ENCODE measurements around the gene NKIRAS1.

Gene NKIRAS1

GRCh38 chr3:23867838-23868237 lies 49.0 kb downstream of the NKIRAS1 start:
- Histone ChIP-seq H3K9me3 (ENCODE audit: control insufficient read depth, insufficient read depth, low read depth, low read length) (no peaks in the 10 kb centered on the region), H3K4me3 (ENCODE audit: low read depth, low read length) (no peak overlapping the region), H3K27ac (ENCODE audit: extremely low read depth, low read depth, low read length) (no peak overlapping the region), H3K4me1 (ENCODE audit: control insufficient read depth, insufficient read depth, low read length) (no peaks in the 10 kb centered on the region; the same call in 1 of the 2 replicates), H3K36me3 (ENCODE audit: control insufficient read depth in 2 of 2, insufficient read depth in 1 of 2, low read length in 2 of 2) (peaks cover 0 to 4% of the 10 kb centered on the region in 2 experiments; a peak in 1 of 3 replicates)
- ChIA-PET CTCF (interaction anchor here (0.7 kb wide), 1 partner anchor 15 kb away, joined by 4 read pairs; no protein-coding TSS in a partner anchor), POLR2A (no interaction called here)
- TF ChIP-seq BCL6B (tag by site-specific recombination; IDR thresholded peaks at IDR 0.05): no peak
- no peak for TF ChIP-seq ZNF404 (tag by site-specific recombination; IDR thresholded peaks at IDR 0.05)
- TF ChIP-seq ZNF639 (tag by site-specific recombination; IDR thresholded peaks at IDR 0.05): no peak
- no peak for TF ChIP-seq EGR2 (tag by site-specific recombination; IDR thresholded peaks at IDR 0.05; ENCODE audit: low read depth)
- TF ChIP-seq ZNF155 (tag by site-specific recombination; IDR thresholded peaks at IDR 0.05): no peak
- no peak for TF ChIP-seq ZNF600 (tag by site-specific recombination; IDR thresholded peaks at IDR 0.05)
- TF ChIP-seq ZNF658 (tag by site-specific recombination; IDR thresholded peaks at IDR 0.05): no peak
- no peak for TF ChIP-seq OSR2 (tag by site-specific recombination; IDR thresholded peaks at IDR 0.05)
- no peak for TF ChIP-seq ZNF549 (tag by site-specific recombination; IDR thresholded peaks at IDR 0.05)
- no peak for TF ChIP-seq ZFP41 (tag by site-specific recombination; IDR thresholded peaks at IDR 0.05; ENCODE audit: borderline replicate concordance)
- no peak for TF ChIP-seq ZFP37 (tag by site-specific recombination; IDR thresholded peaks at IDR 0.05)
- no peak for TF ChIP-seq PRDM10 (tag by site-specific recombination; IDR thresholded peaks at IDR 0.05)
- no peak for TF ChIP-seq ZNF350 (tag by site-specific recombination; IDR thresholded peaks at IDR 0.05)
- TF ChIP-seq SCRT2 (tag by site-specific recombination; IDR thresholded peaks at IDR 0.05): no peak
- TF ChIP-seq TSHZ1 (tag by site-specific recombination; IDR thresholded peaks at IDR 0.05; ENCODE audit: borderline replicate concordance): no peak

- peaks cover 0 to 4% of the 10 kb centered on the region in 2 experiments; a peak in 1 of 3 replicates for H3K36me3 ChIP-seq (ENCODE audit: control insufficient read depth in 2 of 2, insufficient read depth in 1 of 2, low read length in 2 of 2)
- H3K27ac ChIP-seq (ENCODE audit: extremely low read depth, low read depth, low read length): no peak overlapping the region
- POLR2A ChIA-PET: interaction anchor here (1.4 kb wide), 1 partner anchor 50 kb away, joined by 5 read pairs; the partner anchor contains the start of genes NKIRAS1 and RPL15
- H3K4me3 ChIP-seq (ENCODE audit: low read depth, low read length): no peak overlapping the region
- no peaks in the 10 kb centered on the region for H3K9me3 ChIP-seq (ENCODE audit: control insufficient read depth, insufficient read depth, low read depth, low read length)
- CTCF ChIA-PET: no interaction called here
- TF ChIP-seq ZNF324 (tag by site-specific recombination; IDR thresholded peaks at IDR 0.05) (no peak), ZNF404 (tag by site-specific recombination; IDR thresholded peaks at IDR 0.05) (no peak), ZNF354C (tag by site-specific recombination; IDR thresholded peaks at IDR 0.05; ENCODE audit: borderline replicate concordance, low read depth) (no peak), ZNF654 (tag by site-specific recombination; IDR thresholded peaks at IDR 0.05; ENCODE audit: low read depth) (peak; percentile 28)
- no peaks in the 10 kb centered on the region; the same call in 1 of the 2 replicates for H3K4me1 ChIP-seq (ENCODE audit: control insufficient read depth, insufficient read depth, low read length)
Measured at GRCh38 chr3:23867400-23867799, 49.4 kb downstream of the NKIRAS1 start.
